ENCODE measurements around the gene CLCN3. TPM values are rescaled to one million over a fixed set of nuclear protein-coding genes. Genes with fewer than 3 reads are reported as not detected.

CLCN3 gene
- polyA plus RNA-seq, 3 donors: 5.3 to 7.8 (median 5.4) TPM

DNA sequence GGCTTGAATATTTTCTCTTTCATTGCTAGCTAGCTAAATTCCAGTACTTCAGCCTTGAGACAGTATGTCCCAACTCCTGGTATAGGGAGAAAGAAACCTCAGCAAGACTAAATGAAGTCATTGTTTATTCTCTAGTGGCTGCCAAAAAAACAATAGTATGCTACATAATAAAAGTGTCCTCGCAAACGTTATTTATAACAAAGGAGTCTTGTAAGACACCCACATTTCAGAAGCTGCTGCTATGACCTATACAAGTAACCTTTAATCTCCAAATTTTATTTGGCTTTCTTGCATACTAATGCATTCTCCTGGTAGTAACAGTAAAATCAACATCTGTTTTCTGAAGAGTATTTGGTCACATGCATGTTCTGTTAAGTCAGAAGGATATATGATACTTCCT lies 36.8 kb upstream of the CLCN3 start:
- no peak overlapping the region for H3K4me3 Mint-ChIP-seq
- H3K9me3 ChIP-seq (replicated peaks in 1 of 2; ENCODE audit: control insufficient read depth in 1 of 2, insufficient read depth in 1 of 2, low read length in 2 of 2): no peaks in the 10 kb centered on the region
- H3K4me1 Mint-ChIP-seq: no peaks in the 10 kb centered on the region
- no peak overlapping the region for H3K9ac ChIP-seq (ENCODE audit: insufficient read depth, low read length, poor library complexity, severe bottlenecking)
- no peaks in the 10 kb centered on the region for H3K9me3 Mint-ChIP-seq
- no peak overlapping the region for H3K4me3 ChIP-seq (replicated peaks in 1 of 3; ENCODE audit: low read depth in 2 of 3, low read length in 3 of 3)
- H2AFZ ChIP-seq (ENCODE audit: insufficient read depth, low read depth, low read length, poor library complexity, severe bottlenecking): no peak overlapping the region
- DNase-seq: no peak
- no peaks in the 10 kb centered on the region for H4K20me1 ChIP-seq (ENCODE audit: insufficient read depth, low read length)
- intact Hi-C loops (cut with micrococcal nuclease): no loop called here
- H3K36me3 Mint-ChIP-seq: peaks cover 27 to 28% of the 10 kb centered on the region in 2 donors
- no peaks in the 10 kb centered on the region for H3K4me1 ChIP-seq (ENCODE audit: control insufficient read depth in 1 of 2, insufficient read depth in 2 of 2, low read length in 2 of 2)
- no peak overlapping the region for H3K27ac ChIP-seq (ENCODE audit: low read depth in 1 of 2, low read length in 2 of 2)
- H3K4me2 ChIP-seq (replicated peaks; ENCODE audit: extremely low read depth, low read length, poor library complexity, severe bottlenecking): no peak overlapping the region
- peaks cover 0 to 2% (median 0%) of the 10 kb centered on the region in 3 donors for H3K27me3 Mint-ChIP-seq (ENCODE audit: low read depth in 3 of 3)
- H3K27me3 ChIP-seq (ENCODE audit: control insufficient read depth in 2 of 2, insufficient read depth in 2 of 2, low read length in 2 of 2): no peaks in the 10 kb centered on the region
- TF ChIP-seq, protein P1, sequence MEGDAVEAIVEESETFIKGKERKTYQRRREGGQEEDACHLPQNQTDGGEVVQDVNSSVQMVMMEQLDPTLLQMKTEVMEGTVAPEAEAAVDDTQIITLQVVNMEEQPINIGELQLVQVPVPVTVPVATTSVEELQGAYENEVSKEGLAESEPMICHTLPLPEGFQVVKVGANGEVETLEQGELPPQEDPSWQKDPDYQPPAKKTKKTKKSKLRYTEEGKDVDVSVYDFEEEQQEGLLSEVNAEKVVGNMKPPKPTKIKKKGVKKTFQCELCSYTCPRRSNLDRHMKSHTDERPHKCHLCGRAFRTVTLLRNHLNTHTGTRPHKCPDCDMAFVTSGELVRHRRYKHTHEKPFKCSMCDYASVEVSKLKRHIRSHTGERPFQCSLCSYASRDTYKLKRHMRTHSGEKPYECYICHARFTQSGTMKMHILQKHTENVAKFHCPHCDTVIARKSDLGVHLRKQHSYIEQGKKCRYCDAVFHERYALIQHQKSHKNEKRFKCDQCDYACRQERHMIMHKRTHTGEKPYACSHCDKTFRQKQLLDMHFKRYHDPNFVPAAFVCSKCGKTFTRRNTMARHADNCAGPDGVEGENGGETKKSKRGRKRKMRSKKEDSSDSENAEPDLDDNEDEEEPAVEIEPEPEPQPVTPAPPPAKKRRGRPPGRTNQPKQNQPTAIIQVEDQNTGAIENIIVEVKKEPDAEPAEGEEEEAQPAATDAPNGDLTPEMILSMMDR (IDR thresholded peaks at IDR 0.05): no peak
- H3K27ac Mint-ChIP-seq: no peak overlapping the region
- no peaks in the 10 kb centered on the region for H3K79me2 ChIP-seq (ENCODE audit: insufficient read depth, low read length)
- H3K36me3 ChIP-seq (replicated peaks in 1 of 2; ENCODE audit: control insufficient read depth in 1 of 2, insufficient read depth in 2 of 2, low read length in 2 of 2): peaks cover 7 to 30% of the 10 kb centered on the region in 2 donors
- WGBS (ENCODE audit: insufficient coverage): no CpG with 5 or more reads among the region's 2 CpGs

DNA sequence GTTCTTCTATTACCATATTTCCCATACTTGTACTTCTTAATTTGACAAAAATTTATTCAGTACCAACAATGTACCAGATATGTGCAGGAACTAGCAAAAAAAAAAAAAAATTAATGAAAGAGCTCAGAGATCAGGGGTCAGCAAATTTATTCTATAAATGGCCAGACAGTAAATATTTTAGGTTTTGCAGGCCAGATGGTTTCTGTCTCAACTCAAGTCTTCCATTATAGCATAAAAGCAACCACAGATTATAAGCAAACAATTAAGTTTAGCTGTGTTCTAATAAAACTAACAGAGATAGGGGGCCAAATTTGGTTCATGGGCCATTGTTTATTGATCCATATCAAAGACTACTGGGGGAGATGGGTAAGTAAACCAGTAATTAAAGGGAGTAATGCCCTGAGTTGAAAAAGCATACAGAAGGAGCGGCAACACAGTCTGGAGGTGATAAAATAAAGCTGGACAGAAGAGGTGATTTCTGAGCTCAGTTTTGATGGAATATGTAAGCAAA lies 27.3 kb upstream of the CLCN3 start:
- no peaks in the 10 kb centered on the region for H3K79me2 ChIP-seq (ENCODE audit: insufficient read depth, low read length)
- H3K9ac ChIP-seq (ENCODE audit: insufficient read depth, low read length, poor library complexity, severe bottlenecking): no peak overlapping the region
- H3K9me3 Mint-ChIP-seq: no peaks in the 10 kb centered on the region
- WGBS (ENCODE audit: insufficient coverage): 100% methylated on average over 1 of the region's 1 CpG
- no peak overlapping the region for H3K4me2 ChIP-seq (replicated peaks; ENCODE audit: extremely low read depth, low read length, poor library complexity, severe bottlenecking)
- no peaks in the 10 kb centered on the region for H3K27me3 ChIP-seq (ENCODE audit: control insufficient read depth in 2 of 2, insufficient read depth in 2 of 2, low read length in 2 of 2)
- H3K36me3 ChIP-seq (replicated peaks in 1 of 2; ENCODE audit: control insufficient read depth in 1 of 2, insufficient read depth in 2 of 2, low read length in 2 of 2): peaks cover 9 to 16% of the 10 kb centered on the region in 2 donors
- intact Hi-C loops (cut with micrococcal nuclease): no loop called here
- no peak overlapping the region for H3K27ac ChIP-seq (ENCODE audit: low read depth in 1 of 2, low read length in 2 of 2)
- no peaks in the 10 kb centered on the region for H3K4me1 ChIP-seq (ENCODE audit: control insufficient read depth in 1 of 2, insufficient read depth in 2 of 2, low read length in 2 of 2)
- TF ChIP-seq, protein P1 (IDR thresholded peaks at IDR 0.05): no peak
- no peak overlapping the region for H3K27ac Mint-ChIP-seq
- no peaks in the 10 kb centered on the region for H3K9me3 ChIP-seq (replicated peaks in 1 of 2; ENCODE audit: control insufficient read depth in 1 of 2, insufficient read depth in 1 of 2, low read length in 2 of 2)
- H3K36me3 Mint-ChIP-seq: peaks cover 30 to 32% of the 10 kb centered on the region in 2 donors
- DNase-seq: no peak
- H3K4me3 Mint-ChIP-seq: no peak overlapping the region
- no peaks in the 10 kb centered on the region for H3K27me3 Mint-ChIP-seq (ENCODE audit: low read depth in 3 of 3)
- H4K20me1 ChIP-seq (ENCODE audit: insufficient read depth, low read length): no peaks in the 10 kb centered on the region
- no peaks in the 10 kb centered on the region for H3K4me1 Mint-ChIP-seq
- no peak overlapping the region for H2AFZ ChIP-seq (ENCODE audit: insufficient read depth, low read depth, low read length, poor library complexity, severe bottlenecking)
- H3K4me3 ChIP-seq (replicated peaks in 1 of 3; ENCODE audit: low read depth in 2 of 3, low read length in 3 of 3): no peak overlapping the region

Measured in CD14-positive monocyte (primary cell).